CD14-positive monocyte (primary cell): ENCODE measurements around the gene NOTCH3. TPM values are rescaled to one million over a fixed set of nuclear protein-coding genes. Genes with fewer than 3 reads are reported as not detected.

Experiments
- DNase-seq, 3 donors: peaks; one replicate each; pipeline ENCODE4 v3.0.0-alpha.2; 2011 to 2022
- H2AFZ ChIP-seq: 2 replicates; pipeline ENCODE4 v1.6.0; 2012; ENCODE audit warnings: mild to moderate bottlenecking, low read depth, low read length, inconsistent platforms; ENCODE audit not compliant: insufficient read depth, poor library complexity, severe bottlenecking
- H3K27ac ChIP-seq, 2 donors: 1 replicate in 1 of 2; 2 replicates in 1 of 2; pipeline ENCODE4 v1.5.1; 2012 to 2013; ENCODE audit warnings: low read length in 2 of 2, control low read depth in 1 of 2, inconsistent platforms in 1 of 2, low read depth in 1 of 2, mild to moderate bottlenecking in 1 of 2
- H3K27me3 ChIP-seq, 2 donors: one replicate each; pipeline versions ENCODE4 v1.6.0 to v1.6.1; 2011 to 2013; ENCODE audit warnings: low read length in 2 of 2; ENCODE audit not compliant: control insufficient read depth in 2 of 2, insufficient read depth in 2 of 2
- H3K36me3 ChIP-seq, 2 donors: replicated peaks in 1 of 2; 1 replicate in 1 of 2; 2 replicates in 1 of 2; pipeline versions ENCODE4 v1.5.1 to v1.6.1; 2012 to 2013; ENCODE audit warnings: low read length in 2 of 2, control low read depth in 1 of 2, inconsistent platforms in 1 of 2, mild to moderate bottlenecking in 1 of 2; ENCODE audit not compliant: insufficient read depth in 2 of 2, control insufficient read depth in 1 of 2
- H3K4me1 ChIP-seq, 2 donors: 1 replicate in 1 of 2; 2 replicates in 1 of 2; pipeline versions ENCODE4 v1.5.1 to v1.6.1; 2012 to 2013; ENCODE audit warnings: low read length in 2 of 2, control low read depth in 1 of 2, inconsistent platforms in 1 of 2, mild to moderate bottlenecking in 1 of 2, moderate library complexity in 1 of 2; ENCODE audit not compliant: insufficient read depth in 2 of 2, control insufficient read depth in 1 of 2
- H3K4me2 ChIP-seq: replicated peaks from 2 replicates; pipeline ENCODE3; 2012; ENCODE audit warnings: low read length, moderate library complexity, mild to moderate bottlenecking; ENCODE audit not compliant: poor library complexity, severe bottlenecking; ENCODE audit errors: extremely low read depth
- H3K4me3 ChIP-seq, 3 experiments: fragments of 200-600 bp in 1 of 3; sonication (generic) in 1 of 3; replicated peaks in 1 of 3; 1 replicate in 2 of 3; 2 replicates in 1 of 3; pipeline ENCODE4 v1.5.1; 2011 to 2013; ENCODE audit warnings: low read length in 3 of 3, mild to moderate bottlenecking in 3 of 3, control low read depth in 2 of 3, low read depth in 2 of 3, inconsistent platforms in 1 of 3, moderate library complexity in 1 of 3
- H3K79me2 ChIP-seq: 2 replicates; pipeline ENCODE4 v1.6.0; 2012; ENCODE audit warnings: mild to moderate bottlenecking, control low read depth, inconsistent platforms, low read length, moderate library complexity; ENCODE audit not compliant: insufficient read depth
- H3K9ac ChIP-seq: 2 replicates; pipeline ENCODE4 v1.6.0; 2017; ENCODE audit warnings: low read length, mild to moderate bottlenecking; ENCODE audit not compliant: insufficient read depth, poor library complexity, severe bottlenecking
- H3K9me3 ChIP-seq, 2 donors: replicated peaks in 1 of 2; 1 replicate in 1 of 2; 2 replicates in 1 of 2; pipeline versions ENCODE4 v1.5.1 to v1.6.1; 2012 to 2013; ENCODE audit warnings: low read length in 2 of 2, control low read depth in 1 of 2; ENCODE audit not compliant: control insufficient read depth in 1 of 2, insufficient read depth in 1 of 2
- H4K20me1 ChIP-seq: 2 replicates; pipeline ENCODE4 v1.6.0; 2012; ENCODE audit warnings: mild to moderate bottlenecking, low read length, control low read depth, moderate library complexity; ENCODE audit not compliant: insufficient read depth
- H3K27ac Mint-ChIP-seq, 7 donors: one replicate each; pipeline ENCODE4 v1.8.0; 2020; ENCODE audit warnings: mild to moderate bottlenecking in 7 of 7, mixed read lengths in 7 of 7, moderate library complexity in 6 of 7, inconsistent platforms in 2 of 7
- H3K27me3 Mint-ChIP-seq, 3 donors: one replicate each; pipeline ENCODE4 v1.8.0; 2021 to 2022; ENCODE audit warnings: low read depth in 3 of 3, mild to moderate bottlenecking in 3 of 3, mixed read lengths in 3 of 3, moderate library complexity in 3 of 3, inconsistent platforms in 1 of 3
- H3K36me3 Mint-ChIP-seq, 2 donors: one replicate each; pipeline ENCODE4 v1.8.0; 2020; ENCODE audit warnings: mixed read lengths in 2 of 2, inconsistent platforms in 1 of 2, mild to moderate bottlenecking in 1 of 2
- H3K4me1 Mint-ChIP-seq: one replicate; pipeline ENCODE4 v1.8.0; 2020; ENCODE audit warnings: mild to moderate bottlenecking, mixed read lengths
- H3K4me3 Mint-ChIP-seq, 2 donors: one replicate each; pipeline ENCODE4 v1.8.0; 2020; ENCODE audit warnings: mild to moderate bottlenecking in 2 of 2, mixed read lengths in 2 of 2, moderate library complexity in 1 of 2
- H3K9me3 Mint-ChIP-seq, 7 donors: one replicate each; pipeline ENCODE4 v1.8.0; 2020 to 2022; ENCODE audit warnings: mixed read lengths in 7 of 7, mild to moderate bottlenecking in 6 of 7, moderate library complexity in 6 of 7, inconsistent platforms in 2 of 7
- WGBS: methylation state at CpG from one replicate; pipeline ENCODE4 v1.1.5; 2013; ENCODE audit warnings: missing lambda C conversion rate; ENCODE audit not compliant: insufficient coverage; 5-methylcytosine and 5-hydroxymethylcytosine counted together
- intact Hi-C, 2 donors: fragments of 100-400 bp; cut with micrococcal nuclease; formaldehyde crosslinking; loops; one replicate each; pipeline versions ENCODE4 v1.15.0 to v1.15.1; 2023
- polyA plus RNA-seq, 3 donors: library from polyadenylated mRNA; depleted of rRNA in 1 of 3; unstranded in 2 of 3; stranded (reverse) in 1 of 3; fragments of 300-500 nt in 2 of 3; fragments of >200 nt in 1 of 3; fragmentation: Illumina TruSeq in 2 of 3; gene quantifications; 1 replicate in 2 of 3; 2 replicates in 1 of 3; pipeline ENCODE4 v1.2.3, GENCODE V29; 2012 to 2021
- TF ChIP-seq, protein P1 (sequence below): fragments of 200-600 bp; IDR thresholded peaks from one replicate; pipeline ENCODE4 v1.8.0; 2022; ENCODE audit warnings: antibody characterized with exemption, mild to moderate bottlenecking

NOTCH3 gene
- polyA plus RNA-seq, 3 donors: 0.05 to 0.51 TPM; not detected in 1

DNA sequence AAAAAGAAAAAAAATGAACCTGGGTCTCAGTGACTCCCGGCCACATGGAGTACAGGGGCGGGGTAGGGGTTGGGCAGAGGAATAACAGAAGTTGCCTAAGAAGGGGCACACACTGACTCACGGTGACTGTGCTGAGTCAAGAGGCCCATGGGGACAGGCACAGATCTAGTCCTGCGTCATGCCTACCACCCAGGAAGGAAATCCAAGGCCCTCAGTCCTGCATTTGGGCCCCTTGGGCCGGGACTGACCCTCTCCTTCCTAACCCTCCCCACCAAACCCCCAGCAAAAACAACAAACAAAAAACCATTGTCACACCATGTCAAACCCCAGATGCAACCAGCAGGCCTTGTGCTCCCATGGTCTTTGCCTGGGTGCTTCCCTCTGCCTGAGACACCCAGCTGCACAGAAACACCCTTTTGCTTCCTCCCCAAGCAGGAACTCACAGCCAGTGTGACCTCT is 9.6 kb upstream of the NOTCH3 start:
- no peaks in the 10 kb centered on the region for H3K27me3 ChIP-seq
- H2AFZ ChIP-seq: peak overlapping the region; percentile 56
- H3K4me3 ChIP-seq: peak overlapping the region in 1 of 3 experiments; percentile 55
- peak overlapping the region; percentile 51 for H3K4me2 ChIP-seq
- peak; percentile 96 to 99 (median 97) for DNase-seq
- Mint-ChIP-seq H3K4me3 (peak overlapping the region; percentile 44 to 69), H3K27me3 (peaks cover 2 to 9% (median 3%) of the 10 kb centered on the region in 3 donors), H3K4me1 (peaks cover 44% of the 10 kb centered on the region), H3K27ac (peak overlapping the region; percentile 98 to 100 (median 99)), H3K9me3 (peaks cover 0 to 5% (median 0%) of the 10 kb centered on the region in 7 donors), H3K36me3 (no peaks in the 10 kb centered on the region)
- intact Hi-C loops: no loop called here
- TF ChIP-seq, protein P1, sequence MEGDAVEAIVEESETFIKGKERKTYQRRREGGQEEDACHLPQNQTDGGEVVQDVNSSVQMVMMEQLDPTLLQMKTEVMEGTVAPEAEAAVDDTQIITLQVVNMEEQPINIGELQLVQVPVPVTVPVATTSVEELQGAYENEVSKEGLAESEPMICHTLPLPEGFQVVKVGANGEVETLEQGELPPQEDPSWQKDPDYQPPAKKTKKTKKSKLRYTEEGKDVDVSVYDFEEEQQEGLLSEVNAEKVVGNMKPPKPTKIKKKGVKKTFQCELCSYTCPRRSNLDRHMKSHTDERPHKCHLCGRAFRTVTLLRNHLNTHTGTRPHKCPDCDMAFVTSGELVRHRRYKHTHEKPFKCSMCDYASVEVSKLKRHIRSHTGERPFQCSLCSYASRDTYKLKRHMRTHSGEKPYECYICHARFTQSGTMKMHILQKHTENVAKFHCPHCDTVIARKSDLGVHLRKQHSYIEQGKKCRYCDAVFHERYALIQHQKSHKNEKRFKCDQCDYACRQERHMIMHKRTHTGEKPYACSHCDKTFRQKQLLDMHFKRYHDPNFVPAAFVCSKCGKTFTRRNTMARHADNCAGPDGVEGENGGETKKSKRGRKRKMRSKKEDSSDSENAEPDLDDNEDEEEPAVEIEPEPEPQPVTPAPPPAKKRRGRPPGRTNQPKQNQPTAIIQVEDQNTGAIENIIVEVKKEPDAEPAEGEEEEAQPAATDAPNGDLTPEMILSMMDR: no peak
- 0% methylated on average over 4 of the region's 5 CpGs for WGBS
- no peaks in the 10 kb centered on the region for H3K79me2 ChIP-seq
- no peaks in the 10 kb centered on the region for H4K20me1 ChIP-seq
- no peaks in the 10 kb centered on the region for H3K36me3 ChIP-seq
- H3K9ac ChIP-seq: peak overlapping the region; percentile 67
- peaks cover 49 to 57% of the 10 kb centered on the region in 2 donors for H3K4me1 ChIP-seq
- H3K27ac ChIP-seq: peak overlapping the region; percentile 94 to 98
- no peaks in the 10 kb centered on the region for H3K9me3 ChIP-seq

DNA sequence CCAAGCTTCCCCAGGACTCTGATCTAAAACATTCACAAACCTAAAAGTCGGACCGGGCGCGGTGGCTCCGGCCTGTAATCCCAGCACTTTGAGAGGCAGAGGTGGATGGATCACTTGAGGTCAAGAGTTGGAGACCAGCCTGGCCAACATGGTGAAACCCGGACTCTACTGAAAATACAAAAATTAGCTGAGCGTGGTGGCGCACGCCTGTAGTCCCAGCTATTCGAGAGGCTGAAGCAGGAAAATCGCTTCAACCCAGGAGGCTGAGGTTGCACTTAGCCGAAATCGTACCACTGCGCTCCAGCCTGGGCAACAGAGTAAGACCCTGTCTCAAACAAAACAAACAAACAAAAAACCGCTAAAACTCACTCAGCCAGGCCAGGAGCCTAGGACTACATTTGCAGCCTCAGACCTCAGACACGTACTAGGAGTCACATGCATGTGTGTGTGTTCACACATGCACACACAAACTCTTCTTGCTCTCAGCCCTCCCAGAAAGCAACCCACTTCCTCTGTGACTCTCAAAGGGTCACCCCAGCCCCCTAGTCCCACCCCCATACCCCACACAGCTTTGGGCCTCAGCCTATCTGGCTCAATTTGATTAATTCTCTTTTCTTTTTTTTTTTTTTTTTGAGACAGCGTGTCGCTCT is 704 bp upstream of the NOTCH3 start:
- Histone ChIP-seq H3K9me3 (peaks cover 0 to 9% of the 10 kb centered on the region in 2 donors), H3K9ac (no peak overlapping the region), H3K4me1 (peaks cover 20 to 28% of the 10 kb centered on the region in 2 donors), H3K79me2 (no peaks in the 10 kb centered on the region), H3K4me3 (no peak overlapping the region), H3K27me3 (peaks cover 18 to 50% of the 10 kb centered on the region in 2 donors), H3K27ac (no peak overlapping the region), H4K20me1 (no peaks in the 10 kb centered on the region), H2AFZ (no peak overlapping the region), H3K4me2 (peak overlapping the region; percentile 42), H3K36me3 (no peaks in the 10 kb centered on the region)
- peak overlapping the region; percentile 73 to 84 for H3K4me3 Mint-ChIP-seq
- peak overlapping the region in 2 of 7 donors; percentile 45 to 63 for H3K27ac Mint-ChIP-seq
- 94% methylated on average over 10 of the region's 18 CpGs for WGBS
- H3K36me3 Mint-ChIP-seq: peaks cover 6 to 18% of the 10 kb centered on the region in 2 donors
- H3K27me3 Mint-ChIP-seq: peaks cover 50 to 71% (median 58%) of the 10 kb centered on the region in 3 donors
- peaks cover 0 to 18% (median 12%) of the 10 kb centered on the region in 7 donors for H3K9me3 Mint-ChIP-seq
- no peak for DNase-seq
- intact Hi-C loops: no loop called here
- H3K4me1 Mint-ChIP-seq: peaks cover 28% of the 10 kb centered on the region
- TF ChIP-seq, protein P1: no peak
